Astrocyte (in vitro differentiated cells and primary cell): ENCODE measurements around the gene ELOVL7. TPM values are rescaled to one million over a fixed set of nuclear protein-coding genes. Genes with fewer than 3 reads are reported as not detected.

Experiments
- DNase-seq: peaks from one replicate; pipeline ENCODE4 v3.0.0-alpha.2; 2010; ENCODE audit warnings: low read depth
- FAIRE-seq: peaks from 2 replicates; lab custom pipeline; 2011; peaks lifted over from hg19 to GRCh38; lab: Jason Lieb, UNC
- H2AFZ ChIP-seq: 2 replicates; pipeline ENCODE4 v1.6.0; 2012; ENCODE audit warnings: low read depth, low read length, inconsistent platforms
- H3K27ac ChIP-seq: 2 replicates; pipeline ENCODE4 v1.5.1; 2011; ENCODE audit warnings: low read depth, low read length, inconsistent platforms
- H3K27me3 ChIP-seq: 2 replicates; pipeline ENCODE4 v1.6.0; 2011; ENCODE audit warnings: low read length, inconsistent platforms; ENCODE audit not compliant: insufficient read depth
- H3K36me3 ChIP-seq: 2 replicates; pipeline ENCODE4 v1.5.1; 2011; ENCODE audit warnings: low read length, inconsistent platforms; ENCODE audit not compliant: insufficient read depth
- H3K4me1 ChIP-seq: 2 replicates; pipeline ENCODE4 v1.5.1; 2011; ENCODE audit warnings: low read length, inconsistent platforms; ENCODE audit not compliant: insufficient read depth
- H3K4me2 ChIP-seq: 2 replicates; pipeline ENCODE4 v1.6.0; 2012; ENCODE audit warnings: low read length, inconsistent platforms
- H3K4me3 ChIP-seq: 2 replicates; pipeline ENCODE4 v1.5.1; 2011; ENCODE audit warnings: low read depth, mild to moderate bottlenecking, low read length, inconsistent platforms; ENCODE audit not compliant: insufficient read depth
- H3K79me2 ChIP-seq: 2 replicates; pipeline ENCODE4 v1.6.0; 2012; ENCODE audit warnings: mild to moderate bottlenecking, low read length, inconsistent platforms; ENCODE audit not compliant: insufficient read depth
- H3K9ac ChIP-seq: 2 replicates; pipeline ENCODE4 v1.6.0; 2012; ENCODE audit warnings: mild to moderate bottlenecking, low read length, inconsistent platforms
- H3K9me3 ChIP-seq: 2 replicates; pipeline ENCODE4 v1.5.1; 2012; ENCODE audit warnings: low read depth, mild to moderate bottlenecking, low read length, inconsistent platforms; ENCODE audit not compliant: insufficient read depth
- H4K20me1 ChIP-seq: 2 replicates; pipeline ENCODE4 v1.6.0; 2012; ENCODE audit warnings: low read length, inconsistent platforms; ENCODE audit not compliant: insufficient read depth
- H3K27ac Mint-ChIP-seq: one replicate; pipeline ENCODE4 v1.8.0; 2021; ENCODE audit warnings: mild to moderate bottlenecking, mixed read lengths; ENCODE audit not compliant: unreplicated experiment
- H3K27me3 Mint-ChIP-seq: one replicate; pipeline ENCODE4 v1.8.0; 2021; ENCODE audit warnings: low read depth, mixed read lengths; ENCODE audit not compliant: unreplicated experiment
- H3K36me3 Mint-ChIP-seq: one replicate; pipeline ENCODE4 v1.8.0; 2021; ENCODE audit warnings: low read depth, mixed read lengths; ENCODE audit not compliant: unreplicated experiment
- H3K4me1 Mint-ChIP-seq: one replicate; pipeline ENCODE4 v1.8.0; 2021; ENCODE audit warnings: low read depth, mixed read lengths; ENCODE audit not compliant: unreplicated experiment
- H3K4me3 Mint-ChIP-seq: one replicate; pipeline ENCODE4 v1.8.0; 2021; ENCODE audit warnings: mild to moderate bottlenecking, moderate library complexity, mixed read lengths; ENCODE audit not compliant: unreplicated experiment
- H3K9me3 Mint-ChIP-seq: one replicate; pipeline ENCODE4 v1.8.0; 2021; ENCODE audit warnings: mild to moderate bottlenecking, mixed read lengths; ENCODE audit not compliant: unreplicated experiment
- CTCF ChIP-seq: IDR thresholded peaks from 2 replicates; pipeline ENCODE4 v1.5.1; 2011; ENCODE audit warnings: low read depth, mild to moderate bottlenecking, inconsistent platforms, low read length, moderate library complexity; ENCODE audit not compliant: insufficient read depth
- EZH2 ChIP-seq: IDR thresholded peaks from 2 replicates; pipeline ENCODE4 v1.6.1; 2012; ENCODE audit warnings: mild to moderate bottlenecking, low read length, inconsistent platforms; ENCODE audit not compliant: insufficient read depth
- total RNA-seq: library from RNA; stranded (reverse); gene quantifications from 2 replicates; pipeline ENCODE4 v1.2.1, GENCODE V29; 2021

Gene ELOVL7
- total RNA-seq, 1 donor from 2014 or later = 1.0 TPM

- no peak for FAIRE-seq
- H3K9me3 Mint-ChIP-seq = no peaks in the 10 kb centered on the region
Measured at GRCh38 chr5:60888359-60889061, 44.4 kb upstream of the ELOVL7 start.

GRCh38 chr5:60887746-60888145, 43.7 kb upstream of the ELOVL7 start:
- H3K9ac ChIP-seq = no peak overlapping the region
- no peak for FAIRE-seq
- H3K27me3 Mint-ChIP-seq = no peaks in the 10 kb centered on the region

More at GRCh38 chr5:60888359-60889061, 44.4 kb upstream of the ELOVL7 start:
- no peaks in the 10 kb centered on the region for H3K9me3 ChIP-seq
- Mint-ChIP-seq H3K4me3 (no peak overlapping the region), H3K27me3 (no peaks in the 10 kb centered on the region), H3K36me3 (peaks cover 10% of the 10 kb centered on the region), H3K27ac (no peak overlapping the region), H3K4me1 (no peaks in the 10 kb centered on the region)
- no peak overlapping the region for H3K4me2 ChIP-seq
- H3K79me2 ChIP-seq = no peaks in the 10 kb centered on the region
- H4K20me1 ChIP-seq = no peaks in the 10 kb centered on the region
- no peaks in the 10 kb centered on the region for H3K27me3 ChIP-seq
- TF ChIP-seq EZH2 = no peak
- no peak for TF ChIP-seq CTCF
- no peaks in the 10 kb centered on the region for H3K4me1 ChIP-seq
- H2AFZ ChIP-seq = no peak overlapping the region
- H3K4me3 ChIP-seq = no peak overlapping the region
- no peak overlapping the region for H3K9ac ChIP-seq
- H3K27ac ChIP-seq = no peak overlapping the region
- DNase-seq = no peak
- H3K36me3 ChIP-seq = no peaks in the 10 kb centered on the region

More at GRCh38 chr5:60887746-60888145, 43.7 kb upstream of the ELOVL7 start:
- Mint-ChIP-seq H3K9me3 (no peaks in the 10 kb centered on the region), H3K4me1 (no peaks in the 10 kb centered on the region), H3K4me3 (no peak overlapping the region), H3K27ac (no peak overlapping the region), H3K36me3 (peaks cover 4% of the 10 kb centered on the region)
- no peak overlapping the region for H2AFZ ChIP-seq
- TF ChIP-seq CTCF (no peak), EZH2 (no peak)
- H3K4me3 ChIP-seq = no peak overlapping the region
- no peaks in the 10 kb centered on the region for H3K79me2 ChIP-seq
- H3K27ac ChIP-seq = no peak overlapping the region
- no peaks in the 10 kb centered on the region for H3K36me3 ChIP-seq
- no peaks in the 10 kb centered on the region for H3K4me1 ChIP-seq
- DNase-seq = no peak
- H3K4me2 ChIP-seq = no peak overlapping the region
- no peaks in the 10 kb centered on the region for H3K27me3 ChIP-seq
- H4K20me1 ChIP-seq = no peaks in the 10 kb centered on the region
- no peaks in the 10 kb centered on the region for H3K9me3 ChIP-seq
